OCI-LY7 (cell line): ENCODE results near the gene TTC6. TPM values are rescaled to one million over a fixed set of nuclear protein-coding genes. Genes with fewer than 3 reads are reported as not detected.

Experiments used
- BruUV-seq: library from RNA; stranded (reverse); fragments of 400-500 nt; replicated peaks from 2 replicates; lab custom pipeline; 2021; lab: Mats Ljungman, UMichigan
- CTCF ChIA-PET: fragments of 300-600 bp; sonication (Branson Sonifier 250); formaldehyde crosslinking; loops from one replicate; lab custom pipeline; 2022; ENCODE audit warnings: antibody characterized with exemption; ENCODE audit not compliant: unreplicated experiment; lab: Charles Lee
- POLR2A ChIA-PET: fragments of 300-600 bp; sonication (Branson Sonifier 250); formaldehyde crosslinking; loops from one replicate; lab custom pipeline; 2022; ENCODE audit warnings: antibody characterized with exemption; lab: Charles Lee
- DNase-seq: peaks from one replicate; pipeline ENCODE4 v3.0.0-alpha.2; 2015; ENCODE audit warnings: low spot score
- H2AFZ ChIP-seq: fragments of 200-600 bp; sonication (generic), shearing (Covaris generic); 2 replicates; pipeline ENCODE4 v1.6.1; 2014; ENCODE audit warnings: mild to moderate bottlenecking, antibody characterized with exemption, low read length, moderate library complexity
- H3K27ac ChIP-seq: fragments of 200-600 bp; sonication (generic); 2 replicates; pipeline ENCODE4 v1.5.1; 2014; ENCODE audit warnings: mixed run types, low read depth, mild to moderate bottlenecking, moderate library complexity, low read length, inconsistent platforms; ENCODE audit not compliant: poor library complexity, severe bottlenecking
- H3K36me3 ChIP-seq: fragments of 200-600 bp; sonication (generic); 2 replicates; pipeline ENCODE4 v1.6.1; 2014; ENCODE audit warnings: mild to moderate bottlenecking, antibody characterized with exemption, low read length, moderate library complexity, mixed read lengths; ENCODE audit not compliant: insufficient read depth
- H3K4me1 ChIP-seq: fragments of 200-600 bp; sonication (generic); 2 replicates; pipeline ENCODE4 v1.5.1; 2014; ENCODE audit warnings: mild to moderate bottlenecking, low read length; ENCODE audit not compliant: insufficient read depth, poor library complexity, severe bottlenecking
- H3K4me2 ChIP-seq: fragments of 200-600 bp; sonication (generic); 2 replicates; pipeline ENCODE4 v1.6.1; 2014; ENCODE audit warnings: mild to moderate bottlenecking, low read length
- H3K4me3 ChIP-seq: fragments of 200-600 bp; sonication (generic); 2 replicates; pipeline ENCODE4 v1.5.1; 2014; ENCODE audit warnings: mild to moderate bottlenecking, low read depth, low read length; ENCODE audit not compliant: poor library complexity, severe bottlenecking
- H3K79me2 ChIP-seq: fragments of 200-600 bp; sonication (generic); 2 replicates; pipeline ENCODE4 v1.6.1; 2016; ENCODE audit warnings: low read depth, mild to moderate bottlenecking, low read length, moderate library complexity, mixed read lengths; ENCODE audit not compliant: insufficient read depth
- H3K9me2 ChIP-seq: fragments of 200-600 bp; sonication (generic); 2 replicates; pipeline ENCODE4 v1.6.1; 2016; ENCODE audit warnings: mild to moderate bottlenecking, low read length, mixed read lengths; ENCODE audit not compliant: insufficient read depth
- H3K9me3 ChIP-seq: fragments of 200-600 bp; sonication (generic); 2 replicates; pipeline ENCODE4 v1.6.1; 2014; ENCODE audit warnings: mild to moderate bottlenecking, mixed run types, low read length, mixed read lengths
- H4K20me1 ChIP-seq: fragments of 200-600 bp; sonication (generic); 2 replicates; pipeline ENCODE4 v1.6.1; 2014; ENCODE audit warnings: mild to moderate bottlenecking, antibody characterized with exemption, low read length, moderate library complexity, mixed read lengths; ENCODE audit not compliant: insufficient read depth
- CTCF ChIP-seq: fragments of 200-600 bp; sonication (generic); conservative IDR thresholded peaks from 2 replicates; pipeline ENCODE4 v1.5.1; 2014; ENCODE audit warnings: mild to moderate bottlenecking, antibody characterized with exemption, low read length, moderate library complexity, mixed read lengths
- EZH2phosphoT487 ChIP-seq: fragments of 200-600 bp; sonication (generic); IDR thresholded peaks from 2 replicates; pipeline ENCODE4 v1.6.1; 2018; ENCODE audit warnings: low read depth, borderline replicate concordance, mild to moderate bottlenecking, mixed run types, antibody characterized with exemption, low read length, moderate library complexity, mixed read lengths
- intact Hi-C: fragments of 100-400 bp; cut with micrococcal nuclease; formaldehyde crosslinking; loops from one replicate; pipeline ENCODE4 v1.10.0; 2022; ENCODE audit not compliant: unreplicated experiment
- total RNA-seq, 2 experiments: library from RNA; depleted of rRNA in 1 of 2; stranded (reverse); fragments of >200 nt in 1 of 2; shearing (Covaris generic) in 1 of 2; gene quantifications; 2 replicates each; pipeline ENCODE4 v1.2.3, GENCODE V29; 2014 to 2022

Gene TTC6
- total RNA-seq, 2 experiments from 2014 or later, result not detected

GRCh38 chr14:37588956-37589714 lies 6.3 kb upstream of the TTC6 start:
- Histone ChIP-seq H3K4me2 (no peak overlapping the region), H2AFZ (no peak overlapping the region), H3K36me3 (no peaks in the 10 kb centered on the region), H3K4me3 (no peak overlapping the region), H3K79me2 (no peaks in the 10 kb centered on the region), H3K27ac (no peak overlapping the region), H3K4me1 (no peaks in the 10 kb centered on the region), H4K20me1 (no peaks in the 10 kb centered on the region), H3K9me3 (0 out of 2 replicates have a peak, but pooled peaks cover 4% of the 10 kb centered on the region), H3K9me2 (no peaks in the 10 kb centered on the region)
- TF ChIP-seq EZH2phosphoT487 (no peak), CTCF (no peak)
- ChIA-PET CTCF (no interaction called here), POLR2A (interaction anchor here (0.7 to 1.6 kb wide), 2 partner anchors 13 to 213 kb away, joined by 3 to 6 read pairs; no protein-coding TSS in a partner anchor)
- BruUV-seq, result no TSS peak
- intact Hi-C loops, result no loop called here
- DNase-seq, result no peak

- Histone ChIP-seq H3K27ac (no peak overlapping the region), H3K9me3 (0 out of 2 replicates have a peak, but pooled peaks cover 4% of the 10 kb centered on the region), H3K4me2 (no peak overlapping the region), H3K4me1 (no peaks in the 10 kb centered on the region), H3K36me3 (no peaks in the 10 kb centered on the region), H4K20me1 (no peaks in the 10 kb centered on the region), H3K9me2 (no peaks in the 10 kb centered on the region), H2AFZ (no peak overlapping the region), H3K79me2 (no peaks in the 10 kb centered on the region), H3K4me3 (no peak overlapping the region)
- no peak for TF ChIP-seq CTCF
- no peak for TF ChIP-seq EZH2phosphoT487
- BruUV-seq, result no TSS peak
- intact Hi-C loops, result no loop called here
- no peak for DNase-seq
- CTCF ChIA-PET, result no interaction called here
- POLR2A ChIA-PET, result interaction anchor here (0.7 to 1.6 kb wide), 2 partner anchors 13 to 212 kb away, joined by 3 to 6 read pairs; no protein-coding TSS in a partner anchor
These were observed 5.6 kb upstream of the TTC6 start for GRCh38 chr14:37589715-37590427.
